22Rv1 (cell line): ENCODE measurements around the gene NUP107.

Experiments used
- CTCF ChIP-seq: fragments of 450-650 bp; IDR thresholded peaks from 2 replicates; pipeline ENCODE4 v1.5.1; 2017; ENCODE audit warnings: mild to moderate bottlenecking
- ZFX ChIP-seq: fragments of 450-650 bp; IDR thresholded peaks from 2 replicates; pipeline ENCODE4 v1.6.1; 2017; ENCODE audit warnings: antibody characterized with exemption, borderline replicate concordance

GRCh38 chr12:68673788-68674187, 13.0 kb upstream of the NUP107 start:
- TF ChIP-seq CTCF (no peak), ZFX (no peak)
